ENCODE data around the gene CELSR1.
A peak's percentile ranks its signal among the peaks of the same experiment; 100 is the strongest.

The CELSR1 gene

GRCh38 chr22:46367707-46368191 is 169.7 kb downstream of the CELSR1 start:
- DNase-seq (ENCODE audit: insufficient read length, low spot score) (peak; percentile 62), FAIRE-seq (no peak)
- peak; percentile 83 for TF ChIP-seq CTCF (IDR thresholded peaks at IDR 0.05; ENCODE audit: insufficient read depth, missing control alignments)

- no peak for FAIRE-seq
- TF ChIP-seq CTCF (IDR thresholded peaks at IDR 0.05; ENCODE audit: insufficient read depth, missing control alignments) = no peak
- DNase-seq (ENCODE audit: insufficient read length, low spot score) = no peak
Observed at GRCh38 chr22:46366801-46367706, 170.4 kb downstream of the CELSR1 start.

GRCh38 chr22:46366327-46366731 is 171.1 kb downstream of the CELSR1 start:
- TF ChIP-seq CTCF (IDR thresholded peaks at IDR 0.05; ENCODE audit: insufficient read depth, missing control alignments) = no peak
- DNase-seq (ENCODE audit: insufficient read length, low spot score) (no peak), FAIRE-seq (no peak)

GRCh38 chr22:46365166-46365624 is 172.2 kb downstream of the CELSR1 start:
- no peak for TF ChIP-seq CTCF (IDR thresholded peaks at IDR 0.05; ENCODE audit: insufficient read depth, missing control alignments)
- FAIRE-seq = no peak

GRCh38 chr22:46364341-46365165 is 172.9 kb downstream of the CELSR1 start:
- DNase-seq (ENCODE audit: insufficient read length, low spot score) (no peak), FAIRE-seq (no peak)
- TF ChIP-seq CTCF (IDR thresholded peaks at IDR 0.05; ENCODE audit: insufficient read depth, missing control alignments) = no peak

More at GRCh38 chr22:46365166-46365624, 172.2 kb downstream of the CELSR1 start:
- DNase-seq (ENCODE audit: insufficient read length, low spot score) = no peak

- no peak for TF ChIP-seq CTCF (IDR thresholded peaks at IDR 0.05; ENCODE audit: insufficient read depth, missing control alignments)
- DNase-seq (ENCODE audit: insufficient read length, low spot score) (no peak), FAIRE-seq (no peak)
Observed at GRCh38 chr22:46363611-46364321, 173.7 kb downstream of the CELSR1 start.
